GM12892 (cell line): ENCODE data around the gene IGSF10.

Source experiments
- POLR2A ChIP-seq: IDR thresholded peaks from 2 replicates; pipeline ENCODE4 v1.6.1; 2011; ENCODE audit warnings: low read depth, low read length, control low read depth
- POLR2AphosphoS5 ChIP-seq: IDR thresholded peaks from 2 replicates; pipeline ENCODE4 v1.6.1; 2011; ENCODE audit warnings: low read depth, low read length, control low read depth

- TF ChIP-seq POLR2AphosphoS5 (no peak), POLR2A (no peak)
Measured at GRCh38 chr3:151459358-151459757, 1.5 kb downstream of the IGSF10 start.
